Coronary artery (tissue), 2 donors: Measurements from ENCODE around the gene DLEC1.

ENCODE experiments used
- DNase-seq: peaks from one replicate; pipeline ENCODE4 v3.0.0-alpha.2; 2017; ENCODE audit warnings: low spot score
- H3K27ac ChIP-seq, 2 donors: fragments of 200-600 bp; sonication (generic); one replicate each; pipeline ENCODE4 v1.5.1; 2016 to 2019
- H3K4me3 ChIP-seq: fragments of 200-600 bp; sonication (generic); 2 replicates; pipeline ENCODE4 v1.5.1; 2016; ENCODE audit warnings: mild to moderate bottlenecking, moderate library complexity
- TF ChIP-seq, protein P1 (sequence below): fragments of 200-600 bp; sonication (generic); IDR thresholded peaks from one replicate; pipeline ENCODE4 v1.5.1; 2019; ENCODE audit warnings: antibody characterized with exemption

DLEC1 gene

DNA sequence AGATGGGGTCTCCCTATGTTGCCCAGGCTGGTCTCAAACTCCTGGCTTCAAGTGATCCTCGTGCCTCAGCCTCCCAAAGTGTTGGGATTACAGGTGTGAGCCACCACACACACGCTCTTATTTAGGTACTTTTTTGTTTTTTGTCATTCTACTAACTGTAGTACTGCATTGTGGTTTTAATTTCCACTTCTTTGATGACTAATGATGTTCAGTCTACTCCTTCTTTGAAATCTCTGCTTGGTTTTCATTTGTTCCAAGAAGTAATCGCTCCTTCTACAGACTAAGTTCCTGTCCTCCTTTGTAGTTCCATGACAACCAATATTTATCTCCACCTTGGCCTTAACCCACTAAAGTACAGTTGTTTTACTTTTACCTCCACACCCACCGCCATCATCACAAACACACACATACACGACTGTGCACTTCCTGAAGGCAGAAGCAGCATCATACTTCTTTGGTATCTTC, 529 bp upstream of the DLEC1 start:
- peak overlapping the region; percentile 72 for H3K4me3 ChIP-seq
- no peak for DNase-seq
- peak overlapping the region in 1 of 2 donors; percentile 34 for H3K27ac ChIP-seq

DNA sequence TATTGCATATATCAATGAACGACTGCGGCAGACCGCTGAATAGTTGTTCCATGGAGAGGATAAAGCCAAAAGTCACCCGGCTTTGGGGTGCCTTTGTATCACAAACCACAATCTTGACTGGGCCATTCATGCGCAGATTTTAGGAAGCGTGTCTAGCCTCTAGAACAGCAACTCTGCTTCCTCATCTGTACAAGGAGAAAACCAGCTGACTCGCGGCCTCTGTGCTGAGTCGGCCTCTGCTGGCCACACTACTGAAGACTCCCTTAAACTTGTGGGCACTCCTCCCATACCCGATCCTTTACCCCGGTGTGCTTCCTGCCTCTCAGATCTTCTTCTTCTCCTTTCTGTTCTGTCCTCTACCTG, 872 bp downstream of the DLEC1 start:
- Histone ChIP-seq H3K27ac (peak overlapping the region in 1 of 2 donors; percentile 10), H3K4me3 (peak overlapping the region; percentile 72)
- TF ChIP-seq, protein P1, sequence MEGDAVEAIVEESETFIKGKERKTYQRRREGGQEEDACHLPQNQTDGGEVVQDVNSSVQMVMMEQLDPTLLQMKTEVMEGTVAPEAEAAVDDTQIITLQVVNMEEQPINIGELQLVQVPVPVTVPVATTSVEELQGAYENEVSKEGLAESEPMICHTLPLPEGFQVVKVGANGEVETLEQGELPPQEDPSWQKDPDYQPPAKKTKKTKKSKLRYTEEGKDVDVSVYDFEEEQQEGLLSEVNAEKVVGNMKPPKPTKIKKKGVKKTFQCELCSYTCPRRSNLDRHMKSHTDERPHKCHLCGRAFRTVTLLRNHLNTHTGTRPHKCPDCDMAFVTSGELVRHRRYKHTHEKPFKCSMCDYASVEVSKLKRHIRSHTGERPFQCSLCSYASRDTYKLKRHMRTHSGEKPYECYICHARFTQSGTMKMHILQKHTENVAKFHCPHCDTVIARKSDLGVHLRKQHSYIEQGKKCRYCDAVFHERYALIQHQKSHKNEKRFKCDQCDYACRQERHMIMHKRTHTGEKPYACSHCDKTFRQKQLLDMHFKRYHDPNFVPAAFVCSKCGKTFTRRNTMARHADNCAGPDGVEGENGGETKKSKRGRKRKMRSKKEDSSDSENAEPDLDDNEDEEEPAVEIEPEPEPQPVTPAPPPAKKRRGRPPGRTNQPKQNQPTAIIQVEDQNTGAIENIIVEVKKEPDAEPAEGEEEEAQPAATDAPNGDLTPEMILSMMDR: peak; percentile 41
- DNase-seq: no peak

More for the DNA sequence above, 529 bp upstream of the DLEC1 start:
- TF ChIP-seq, protein P1: no peak

DNA sequence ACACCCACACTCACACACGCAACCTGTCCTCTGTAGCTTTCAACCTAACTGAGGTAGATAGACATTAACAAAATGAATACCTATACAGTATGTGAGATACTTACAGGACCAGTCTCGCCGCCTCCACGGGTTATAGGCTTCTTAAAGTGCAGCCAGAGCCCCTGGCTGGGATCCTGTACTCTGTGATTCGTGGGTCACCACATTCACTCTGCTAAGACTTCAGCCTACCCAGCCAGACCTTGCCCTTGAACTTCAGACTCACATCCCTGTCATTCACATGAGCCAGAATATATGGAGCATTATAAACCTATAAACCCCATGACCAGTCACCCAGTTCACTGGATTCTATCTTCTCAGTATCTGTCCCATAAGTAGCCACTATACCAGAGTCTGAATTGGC, 1.4 kb downstream of the DLEC1 start:
- Histone ChIP-seq H3K27ac (no peak overlapping the region), H3K4me3 (peak overlapping the region; percentile 72)
- TF ChIP-seq, protein P1: no peak
- DNase-seq: no peak

- no peak for DNase-seq
- no peak overlapping the region for H3K4me3 ChIP-seq
- H3K27ac ChIP-seq: no peak overlapping the region
- TF ChIP-seq, protein P1: no peak
Measured at GRCh38 chr3:38043486-38043885, 4.5 kb downstream of the DLEC1 start.

DNA sequence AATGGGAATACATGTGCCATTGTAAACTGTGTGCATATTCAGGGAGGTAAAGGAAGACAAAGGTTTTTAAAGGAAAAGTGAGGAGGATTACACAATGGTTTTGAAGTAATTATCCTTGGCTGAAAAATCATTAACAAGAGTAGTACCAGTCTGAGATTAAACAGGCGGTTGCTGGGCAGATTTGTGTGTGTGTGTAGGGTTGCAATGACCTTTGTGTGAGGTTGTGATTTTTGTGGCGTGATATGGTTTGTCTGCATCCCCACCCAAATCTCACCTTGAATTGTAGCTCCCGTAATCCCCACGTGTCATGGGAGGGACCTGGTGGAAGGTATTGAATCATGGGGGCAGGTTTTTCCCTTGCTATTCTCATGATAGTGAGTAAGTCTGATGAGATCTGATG, 7.0 kb downstream of the DLEC1 start:
- no peak for DNase-seq
- Histone ChIP-seq H3K4me3 (no peak overlapping the region), H3K27ac (no peak overlapping the region)
- TF ChIP-seq, protein P1: no peak

GRCh38 chr3:38046821-38047220, 7.8 kb downstream of the DLEC1 start:
- no peak for DNase-seq
- TF ChIP-seq, protein P1: no peak
- Histone ChIP-seq H3K27ac (no peak overlapping the region), H3K4me3 (no peak overlapping the region)

DNA sequence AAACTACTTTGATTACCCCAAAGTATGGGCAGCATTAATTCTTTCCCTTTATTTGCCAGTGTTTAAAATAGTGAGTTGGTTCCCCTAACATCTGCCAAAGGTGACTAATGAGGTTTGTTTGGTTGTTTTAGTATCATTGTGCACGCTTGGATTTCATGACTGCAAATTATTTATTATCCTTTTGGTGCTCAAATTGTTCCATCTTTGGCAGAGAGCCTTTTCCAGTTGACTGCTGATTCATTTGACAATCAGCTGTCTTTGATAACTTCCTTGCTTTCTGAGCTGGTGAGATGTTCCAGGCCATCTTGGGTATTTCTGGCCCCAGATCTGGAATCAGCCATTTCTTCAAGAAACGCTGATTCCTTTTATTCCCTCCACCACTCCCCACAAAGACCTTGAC, 8.9 kb downstream of the DLEC1 start:
- TF ChIP-seq, protein P1: no peak
- no peak for DNase-seq
- H3K4me3 ChIP-seq: no peak overlapping the region
- no peak overlapping the region for H3K27ac ChIP-seq
